H1 (cell line): Measurements from ENCODE around the gene RAB8B. TPM values are rescaled to one million over a fixed set of nuclear protein-coding genes. Genes with fewer than 3 reads are reported as not detected.
A peak's percentile ranks its signal among the peaks of the same experiment; 100 is the strongest.

Source experiments
- CTCF ChIA-PET: fragments of 300-600 bp; sonication (Branson Sonifier 250); formaldehyde crosslinking; loops from one replicate; lab custom pipeline; 2021; ENCODE audit not compliant: partially characterized antibody; lab: Charles Lee
- POLR2A ChIA-PET: fragments of 300-600 bp; sonication (Branson Sonifier 250); formaldehyde crosslinking; loops from one replicate; lab custom pipeline; 2021; ENCODE audit warnings: inconsistent platforms; ENCODE audit not compliant: partially characterized antibody; lab: Charles Lee
- DNase-seq, 2 experiments: peaks; one replicate each; pipeline versions ENCODE4 v3.0.0 to v3.0.0-alpha.2; 2010 to 2022; ENCODE audit warnings: low spot score in 2 of 2, low read depth in 1 of 2, mixed read lengths in 1 of 2
- FAIRE-seq: peaks from 2 replicates; lab custom pipeline; 2011; peaks lifted over from hg19 to GRCh38; lab: Jason Lieb, UNC
- H2AFZ ChIP-seq: 2 replicates; pipeline ENCODE4 v1.8.1; 2012; ENCODE audit warnings: low read length, inconsistent platforms
- H2AK5ac ChIP-seq: 2 replicates; pipeline ENCODE4 v1.6.1; 2013; ENCODE audit warnings: low read depth, low read length
- H2BK120ac ChIP-seq: replicated peaks from 2 replicates; pipeline ENCODE3; 2013; ENCODE audit warnings: low read depth, low read length, inconsistent platforms
- H2BK12ac ChIP-seq: 2 replicates; pipeline ENCODE4 v1.6.1; 2013; ENCODE audit warnings: low read depth, low read length
- H2BK15ac ChIP-seq: 2 replicates; pipeline ENCODE4 v1.6.1; 2013; ENCODE audit warnings: low read length
- H2BK20ac ChIP-seq: 2 replicates; pipeline ENCODE4 v1.6.1; 2013; ENCODE audit warnings: low read length
- H2BK5ac ChIP-seq: 2 replicates; pipeline ENCODE4 v1.6.1; 2013; ENCODE audit warnings: low read depth, low read length
- H3K14ac ChIP-seq: 2 replicates; pipeline ENCODE4 v1.6.1; 2013; ENCODE audit warnings: inconsistent platforms; ENCODE audit not compliant: insufficient read length
- H3K18ac ChIP-seq: 2 replicates; pipeline ENCODE4 v1.6.1; 2013; ENCODE audit warnings: low read length; ENCODE audit errors: extremely low read depth
- H3K23ac ChIP-seq: 2 replicates; pipeline ENCODE4 v1.6.1; 2013; ENCODE audit warnings: inconsistent platforms; ENCODE audit not compliant: insufficient read length
- H3K23me2 ChIP-seq: 2 replicates; pipeline ENCODE4 v1.6.1; 2013; ENCODE audit warnings: low read depth, low read length
- H3K27ac ChIP-seq: 2 replicates; pipeline ENCODE4 v1.6.1; 2011; ENCODE audit warnings: low read depth, low read length, inconsistent platforms
- H3K27me3 ChIP-seq, 4 experiments: replicated peaks in 1 of 4; 1 replicate in 1 of 4; 2 replicates in 3 of 4; pipeline versions ENCODE4 v1.6.1 to v1.8.1; 2011 to 2013; ENCODE audit warnings: low read length in 3 of 4, mild to moderate bottlenecking in 3 of 4, inconsistent platforms in 2 of 4, mixed read lengths in 2 of 4, moderate library complexity in 1 of 4; ENCODE audit not compliant: control insufficient read depth in 3 of 4, insufficient read depth in 3 of 4; ENCODE audit errors: extremely low read depth in 1 of 4
- H3K36me3 ChIP-seq, 4 experiments: 2 replicates each; pipeline versions ENCODE4 v1.6.1 to v1.8.1; 2011 to 2013; ENCODE audit warnings: mild to moderate bottlenecking in 4 of 4, low read length in 3 of 4, moderate library complexity in 2 of 4, control low read depth in 1 of 4, inconsistent platforms in 1 of 4; ENCODE audit not compliant: insufficient read depth in 4 of 4, control insufficient read depth in 2 of 4
- H3K4ac ChIP-seq: replicated peaks from 2 replicates; pipeline ENCODE3; 2013; ENCODE audit warnings: low read length, low read depth, mixed read lengths, inconsistent platforms; ENCODE audit not compliant: insufficient read length
- H3K4me1 ChIP-seq, 4 experiments: replicated peaks in 1 of 4; 1 replicate in 1 of 4; 2 replicates in 3 of 4; pipeline versions ENCODE4 v1.6.1 to v1.8.1; 2011 to 2013; ENCODE audit warnings: low read length in 3 of 4, inconsistent platforms in 2 of 4, mixed read lengths in 1 of 4; ENCODE audit not compliant: insufficient read depth in 4 of 4, control insufficient read depth in 3 of 4
- H3K4me2 ChIP-seq, 2 experiments: 2 replicates each; pipeline versions ENCODE4 v1.6.1 to v1.8.1; 2011 to 2013; ENCODE audit warnings: low read depth in 2 of 2, low read length in 2 of 2, control low read depth in 1 of 2, inconsistent platforms in 1 of 2, mild to moderate bottlenecking in 1 of 2; ENCODE audit not compliant: insufficient read depth in 1 of 2
- H3K4me3 ChIP-seq, 4 experiments: fragments of 200-600, 300-600 bp in 1 of 4; sonication (generic), shearing (Covaris generic), sonication (Bioruptor Twin) in 1 of 4; 2 replicates each; pipeline versions ENCODE4 v1.5.1 to v1.8.1; 2011 to 2016; ENCODE audit warnings: low read length in 4 of 4, low read depth in 3 of 4, control low read depth in 2 of 4, inconsistent platforms in 2 of 4, mild to moderate bottlenecking in 2 of 4, mixed read lengths in 1 of 4, moderate library complexity in 1 of 4; ENCODE audit not compliant: insufficient read depth in 2 of 4; ENCODE audit errors: extremely low read depth in 1 of 4
- H3K56ac ChIP-seq: replicated peaks from 2 replicates; pipeline ENCODE3; 2013; ENCODE audit warnings: low read depth, mild to moderate bottlenecking, mixed read lengths, low read length, inconsistent platforms; ENCODE audit not compliant: insufficient read length
- H3K79me1 ChIP-seq: 2 replicates; pipeline ENCODE4 v1.6.1; 2013; ENCODE audit warnings: low read depth, low read length, control low read depth
- H3K79me2 ChIP-seq, 2 experiments: 2 replicates each; pipeline versions ENCODE4 v1.6.1 to v1.8.1; 2012 to 2013; ENCODE audit warnings: low read length in 2 of 2, mild to moderate bottlenecking in 2 of 2, inconsistent platforms in 1 of 2; ENCODE audit not compliant: insufficient read depth in 2 of 2, control insufficient read depth in 1 of 2
- H3K9ac ChIP-seq, 4 experiments: replicated peaks in 1 of 4; 1 replicate in 1 of 4; 2 replicates in 3 of 4; pipeline versions ENCODE4 v1.6.1 to v1.8.1; 2011 to 2013; ENCODE audit warnings: low read depth in 3 of 4, low read length in 3 of 4, control low read depth in 2 of 4, mild to moderate bottlenecking in 2 of 4, moderate library complexity in 2 of 4, inconsistent platforms in 1 of 4; ENCODE audit errors: extremely low read depth in 1 of 4
- H3K9me3 ChIP-seq, 2 experiments: 2 replicates each; pipeline versions ENCODE4 v1.6.1 to v1.8.1; 2012 to 2013; ENCODE audit warnings: mild to moderate bottlenecking in 2 of 2, moderate library complexity in 2 of 2, control low read depth in 1 of 2, inconsistent platforms in 1 of 2, low read depth in 1 of 2, low read length in 1 of 2, mixed read lengths in 1 of 2; ENCODE audit not compliant: insufficient read depth in 2 of 2
- H4K20me1 ChIP-seq, 2 experiments: replicated peaks in 1 of 2; 2 replicates each; pipeline versions ENCODE3 to v1.8.1; 2011 to 2013; ENCODE audit warnings: inconsistent platforms in 2 of 2, low read length in 2 of 2, mild to moderate bottlenecking in 1 of 2; ENCODE audit not compliant: insufficient read depth in 2 of 2, control insufficient read depth in 1 of 2
- H4K5ac ChIP-seq: 2 replicates; pipeline ENCODE4 v1.6.1; 2013; ENCODE audit warnings: low read length, low read depth, mixed read lengths, inconsistent platforms; ENCODE audit not compliant: insufficient read length
- H4K8ac ChIP-seq: 2 replicates; pipeline ENCODE4 v1.8.0; 2013; ENCODE audit warnings: mild to moderate bottlenecking, moderate library complexity, low read length, inconsistent platforms; ENCODE audit not compliant: insufficient read depth; ENCODE audit errors: extremely low read depth
- H4K91ac ChIP-seq: replicated peaks from 2 replicates; pipeline ENCODE3; 2013; ENCODE audit warnings: low read length, mixed read lengths, inconsistent platforms; ENCODE audit not compliant: insufficient read length
- BCL11A ChIP-seq, 2 experiments: IDR thresholded peaks; one replicate each; pipeline ENCODE4 v1.6.1; 2011; ENCODE audit warnings: low read depth in 2 of 2, low read length in 2 of 2, mild to moderate bottlenecking in 2 of 2
- CEBPB ChIP-seq: IDR thresholded peaks from 2 replicates; pipeline ENCODE4 v1.6.1; 2012; ENCODE audit warnings: low read depth, low read length
- FOSL1 ChIP-seq: IDR thresholded peaks from 2 replicates; pipeline ENCODE4 v1.6.1; 2011; ENCODE audit warnings: mild to moderate bottlenecking, low read depth, low read length, moderate library complexity; ENCODE audit not compliant: insufficient read depth
- HDAC2 ChIP-seq, 2 experiments: fragments of 300-600 bp in 1 of 2; sonication (generic) in 1 of 2; IDR thresholded peaks; 2 replicates each; pipeline ENCODE4 v1.6.1; 2011 to 2012; ENCODE audit warnings: low read depth in 2 of 2, low read length in 2 of 2, mild to moderate bottlenecking in 2 of 2, moderate library complexity in 2 of 2, borderline replicate concordance in 1 of 2, inconsistent platforms in 1 of 2
- RAD21 ChIP-seq, 2 experiments: IDR thresholded peaks in 1 of 2; conservative IDR thresholded peaks in 1 of 2; 2 replicates each; pipeline ENCODE4 v1.6.1; 2011; ENCODE audit warnings: low read depth in 2 of 2, low read length in 2 of 2, improper control_type of control experiment in 1 of 2, inconsistent platforms in 1 of 2, mild to moderate bottlenecking in 1 of 2, moderate library complexity in 1 of 2
- SIRT6 ChIP-seq: IDR thresholded peaks from one replicate; pipeline ENCODE4 v1.7.1; 2012; ENCODE audit warnings: low read length, inconsistent platforms
- TEAD4 ChIP-seq: IDR thresholded peaks from 2 replicates; pipeline ENCODE4 v1.6.1; 2012; ENCODE audit warnings: low read depth, low read length, inconsistent platforms, mixed read lengths
- WGBS, 2 experiments: shearing (Covaris generic) in 1 of 2; methylation state at CpG; one replicate each; pipeline versions ENCODE4 v1.1.6 to v1.1.7; 2013 to 2015; ENCODE audit warnings: low lambda C conversion rate in 2 of 2, mixed read lengths in 2 of 2, inconsistent platforms in 1 of 2, low coverage in 1 of 2, missing lambda C conversion rate in 1 of 2; ENCODE audit not compliant: insufficient replicate concordance in 2 of 2, insufficient coverage in 1 of 2, insufficient read length in 1 of 2; ENCODE audit errors: extremely low coverage in 1 of 2, missing lambda C conversion rate in 1 of 2; 5-methylcytosine and 5-hydroxymethylcytosine counted together
- polyA plus RNA-seq, 7 experiments: library from polyadenylated mRNA; depleted of rRNA in 3 of 7; stranded (reverse) in 5 of 7; unstranded in 2 of 7; fragments of >200 nt in 5 of 7; fragments of 200-250 nt in 2 of 7; gene quantifications; 1 replicate in 5 of 7; 2 replicates in 1 of 7; 4 replicates in 1 of 7; pipeline versions ENCODE4 v1.2.1 to v1.2.3, GENCODE V29; 2011 to 2013; ENCODE audit warnings: missing spikeins in 2 of 7, mixed read lengths in 2 of 7
- total RNA-seq: library from RNA; stranded (reverse); fragmentation: NEBNext Ultra II Directional; extraction: Animal tissue kit (Norgen Biotek cat#: 25700); gene quantifications from 2 replicates; pipeline ENCODE4 v1.2.1, GENCODE V29; 2021

The RAB8B gene
- total and polyA plus RNA-seq, 2 of the 8 experiments (the other 6 are each of a cell fraction or from before 2014, with no cell fraction given), result 9.5 to 47.8 TPM

- H3K79me2 ChIP-seq, result 0 out of 4 replicates have a peak, but pooled peaks cover 0 to 3% of the 10 kb centered on the region in 2 experiments
- 0 out of 2 replicates have a peak overlapping the region, but pooled peaks have one; percentile 72 for H2BK5ac ChIP-seq
- H2AFZ ChIP-seq, result no peak overlapping the region
- H3K14ac ChIP-seq, result no peak overlapping the region
- 0 out of 7 replicates have a peak overlapping the region, but pooled peaks of 1 of the 4 experiments have one; percentile 40 for H3K9ac ChIP-seq
- H2BK12ac ChIP-seq, result no peak overlapping the region; the same call in 1 of the 2 replicates
- no peak overlapping the region for H4K8ac ChIP-seq
- no peak overlapping the region for H3K56ac ChIP-seq
- peak overlapping the region; percentile 76 for H4K91ac ChIP-seq
- no peaks in the 10 kb centered on the region for H3K9me3 ChIP-seq
- no peak overlapping the region for H3K27ac ChIP-seq
- peaks cover 0 to 19% (median 12%) of the 10 kb centered on the region in 4 experiments for H3K4me1 ChIP-seq
- no peak for FAIRE-seq
- no peak overlapping the region for H2AK5ac ChIP-seq
- H3K23ac ChIP-seq, result no peak overlapping the region
- no peaks in the 10 kb centered on the region for H4K20me1 ChIP-seq
- ChIA-PET POLR2A (interaction anchor here (0.9 to 1.7 kb wide), 3 partner anchors 11 to 29 kb away, joined by 3 to 4 read pairs (median 3); no protein-coding TSS in a partner anchor), CTCF (interaction anchor here (0.6 to 1.7 kb wide), 5 partner anchors 10 to 110 kb away, joined by 3 to 5 read pairs (median 3); no protein-coding TSS in a partner anchor)
- peak overlapping the region; percentile 35 to 74; a peak in 3 of 4 replicates for H3K4me2 ChIP-seq
- no peak for TF ChIP-seq HDAC2 (IDR thresholded peaks at IDR 0.05; ENCODE audit: borderline replicate concordance in 1 of 2, low read depth in 2 of 2, low read length in 2 of 2)
- no peak for TF ChIP-seq CEBPB
- no peak for TF ChIP-seq BCL11A (IDR thresholded peaks at IDR 0.05; ENCODE audit: low read depth in 2 of 2, low read length in 2 of 2)
- no peak for TF ChIP-seq RAD21 (IDR thresholded peaks at IDR 0.05 in 1 of 2, conservative IDR thresholded peaks at IDR 0.05 in 1 of 2; ENCODE audit: low read depth in 2 of 2, low read length in 2 of 2)
- no peak for TF ChIP-seq SIRT6
- no peak for TF ChIP-seq TEAD4
- no peak for TF ChIP-seq FOSL1
- WGBS, 2 experiments, result 41% methylated on average over 1 of the region's 1 CpG; no CpG with 5 or more reads in 1 of the 2 experiments
- H3K23me2 ChIP-seq, result no peaks in the 10 kb centered on the region
- no peak overlapping the region for H2BK20ac ChIP-seq
- no peak overlapping the region for H2BK120ac ChIP-seq
- H3K79me1 ChIP-seq, result no peaks in the 10 kb centered on the region
- no peak overlapping the region for H3K4ac ChIP-seq
- no peaks in the 10 kb centered on the region for H3K36me3 ChIP-seq
- H2BK15ac ChIP-seq, result no peak overlapping the region
- no peaks in the 10 kb centered on the region for H3K27me3 ChIP-seq
- no peak overlapping the region for H3K18ac ChIP-seq
- H4K5ac ChIP-seq, result no peak overlapping the region
- peak overlapping the region in 1 of 4 experiments; percentile 23; a peak in 1 of 8 replicates for H3K4me3 ChIP-seq
- peak in 1 of 2 experiments; percentile 38 for DNase-seq
Observed at GRCh38 chr15:63312286-63312685, 122.9 kb downstream of the RAB8B start.
